C4-2B (cell line): ENCODE data around the gene TMEM100.

ENCODE experiments used
- CTCF ChIP-seq: fragments of 450-650 bp; conservative IDR thresholded peaks from 2 replicates; pipeline ENCODE4 v1.5.1; 2017; ENCODE audit warnings: mild to moderate bottlenecking
- ZFX ChIP-seq: fragments of 450-650 bp; IDR thresholded peaks from 2 replicates; pipeline ENCODE4 v1.6.1; 2017

GRCh38 chr17:55769625-55770000 lies 46.9 kb upstream of the TMEM100 start:
- TF ChIP-seq CTCF (no peak), ZFX (no peak)
